ENCODE data around the gene ERN2. TPM values are rescaled to one million over a fixed set of nuclear protein-coding genes. Genes with fewer than 3 reads are reported as not detected.
"Not testable (repeated sequence)": the region's sequence is repeated elsewhere in the genome, so short reads cannot be mapped to it uniquely, and the experiment has no call there.

Gene ERN2
- total RNA-seq, 1 donor from 2014 or later, result 0.64 TPM

DNA sequence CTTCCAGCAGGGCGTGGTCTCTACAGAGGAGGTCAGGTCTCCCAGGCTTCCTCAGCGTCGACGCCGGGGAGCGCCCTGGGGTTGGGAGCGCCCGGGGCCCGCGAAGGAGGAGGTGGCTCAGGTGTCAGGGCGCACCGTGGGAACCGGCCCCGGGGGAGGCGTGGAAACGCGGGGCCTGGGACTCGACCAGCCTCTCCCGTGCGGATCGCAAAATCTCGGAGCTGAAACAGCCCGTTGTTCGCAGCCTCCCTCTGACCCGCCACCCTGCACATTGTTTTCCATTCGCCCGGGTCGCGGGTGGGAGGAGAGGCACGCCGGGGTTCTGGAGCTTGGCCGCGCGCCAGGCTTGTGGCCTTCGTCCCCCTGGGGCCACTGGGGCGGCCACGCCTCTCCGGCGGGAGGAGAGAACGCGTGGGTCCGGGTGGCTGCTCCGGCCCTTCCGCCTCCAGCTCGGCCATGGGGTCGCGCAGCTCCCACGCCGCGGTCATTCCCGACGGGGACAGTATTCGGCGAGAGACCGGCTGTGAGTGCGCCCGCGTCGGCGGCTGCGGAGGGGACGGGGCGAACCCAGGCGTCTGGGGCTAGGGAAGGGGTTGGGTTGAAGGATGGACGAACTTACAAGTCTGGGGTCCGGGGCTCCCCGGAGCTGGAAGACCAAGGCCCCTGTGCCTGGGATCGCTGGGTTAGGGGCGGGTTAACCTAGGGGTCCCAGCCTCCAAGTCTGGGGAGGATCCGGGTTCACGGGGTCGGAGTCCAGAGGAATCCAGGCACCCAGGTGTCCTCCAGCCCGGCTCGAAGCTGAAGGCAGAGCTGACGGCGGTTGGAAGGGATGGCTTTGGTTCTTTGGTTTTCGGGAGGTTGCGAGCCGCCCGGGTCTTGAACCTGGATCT lies 41.8 kb upstream of the ERN2 start, which contains the start of gene CHP2:
CHP2 (plus strand) TSS at position 433 of the 890 bp plus-strand sequence; CDS start at position 457, 24 bp downstream.
- Mint-ChIP-seq H3K36me3 (ENCODE audit: unreplicated experiment) (peaks cover 14% of the 10 kb centered on the region), H3K9me3 (ENCODE audit: unreplicated experiment) (peaks cover 6% of the 10 kb centered on the region), H3K27me3 (ENCODE audit: unreplicated experiment) (peaks cover 16% of the 10 kb centered on the region), H3K4me1 (ENCODE audit: low read depth, unreplicated experiment) (no peaks in the 10 kb centered on the region), H3K4me3 (ENCODE audit: unreplicated experiment) (peak within 1 kb of the TSS; percentile 46), H3K27ac (ENCODE audit: unreplicated experiment) (no peak within 1 kb of the TSS)
- DNase-seq, result peak; percentile 23
- TF ChIP-seq, protein P1, sequence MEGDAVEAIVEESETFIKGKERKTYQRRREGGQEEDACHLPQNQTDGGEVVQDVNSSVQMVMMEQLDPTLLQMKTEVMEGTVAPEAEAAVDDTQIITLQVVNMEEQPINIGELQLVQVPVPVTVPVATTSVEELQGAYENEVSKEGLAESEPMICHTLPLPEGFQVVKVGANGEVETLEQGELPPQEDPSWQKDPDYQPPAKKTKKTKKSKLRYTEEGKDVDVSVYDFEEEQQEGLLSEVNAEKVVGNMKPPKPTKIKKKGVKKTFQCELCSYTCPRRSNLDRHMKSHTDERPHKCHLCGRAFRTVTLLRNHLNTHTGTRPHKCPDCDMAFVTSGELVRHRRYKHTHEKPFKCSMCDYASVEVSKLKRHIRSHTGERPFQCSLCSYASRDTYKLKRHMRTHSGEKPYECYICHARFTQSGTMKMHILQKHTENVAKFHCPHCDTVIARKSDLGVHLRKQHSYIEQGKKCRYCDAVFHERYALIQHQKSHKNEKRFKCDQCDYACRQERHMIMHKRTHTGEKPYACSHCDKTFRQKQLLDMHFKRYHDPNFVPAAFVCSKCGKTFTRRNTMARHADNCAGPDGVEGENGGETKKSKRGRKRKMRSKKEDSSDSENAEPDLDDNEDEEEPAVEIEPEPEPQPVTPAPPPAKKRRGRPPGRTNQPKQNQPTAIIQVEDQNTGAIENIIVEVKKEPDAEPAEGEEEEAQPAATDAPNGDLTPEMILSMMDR (IDR thresholded peaks at IDR 0.05; ENCODE audit: partially characterized antibody, unreplicated experiment), result no peak

DNA sequence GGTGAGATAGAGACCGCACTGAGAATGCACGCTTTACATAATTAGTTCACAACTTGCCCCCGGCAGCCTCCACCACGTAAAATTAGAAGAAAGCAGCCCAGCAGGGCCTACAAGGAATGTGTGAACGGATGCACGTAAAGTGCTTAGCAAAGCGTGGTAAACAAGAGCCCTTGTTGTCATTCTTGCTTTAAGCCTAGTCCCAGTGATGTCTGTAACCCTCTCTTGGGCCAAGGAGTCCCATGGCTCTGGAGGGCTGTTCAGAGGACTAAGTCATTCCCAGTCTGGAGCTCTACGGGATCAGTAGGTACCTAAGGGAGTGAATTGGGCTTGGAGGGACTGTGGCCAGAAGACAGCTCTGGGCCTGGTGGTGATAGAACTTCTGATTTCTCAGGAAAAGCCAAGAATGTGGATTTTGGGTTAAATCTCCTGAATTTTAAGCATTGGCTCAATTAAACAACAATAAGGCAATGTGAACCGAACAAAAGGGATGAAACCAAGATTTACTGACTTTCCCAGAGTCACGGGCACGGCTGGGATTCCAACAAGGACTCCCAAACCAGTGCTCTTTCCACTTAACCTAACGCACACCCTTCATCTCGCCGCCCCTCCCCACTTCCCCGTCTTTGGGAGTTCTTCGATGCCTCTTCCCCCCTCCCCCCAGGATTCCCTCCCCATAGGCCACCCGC lies 41.0 kb upstream of the ERN2 start:
- peaks cover 17% of the 10 kb centered on the region for H3K27me3 Mint-ChIP-seq (ENCODE audit: unreplicated experiment)
- H3K4me3 Mint-ChIP-seq (ENCODE audit: unreplicated experiment), result peak overlapping the region; percentile 46
- H3K9me3 Mint-ChIP-seq (ENCODE audit: unreplicated experiment), result peaks cover 7% of the 10 kb centered on the region
- H3K36me3 Mint-ChIP-seq (ENCODE audit: unreplicated experiment), result peaks cover 14% of the 10 kb centered on the region
- H3K27ac Mint-ChIP-seq (ENCODE audit: unreplicated experiment), result no peak overlapping the region
- TF ChIP-seq, protein P1 (IDR thresholded peaks at IDR 0.05; ENCODE audit: partially characterized antibody, unreplicated experiment), result no peak
- H3K4me1 Mint-ChIP-seq (ENCODE audit: low read depth, unreplicated experiment), result no peaks in the 10 kb centered on the region
- no peak for DNase-seq

DNA sequence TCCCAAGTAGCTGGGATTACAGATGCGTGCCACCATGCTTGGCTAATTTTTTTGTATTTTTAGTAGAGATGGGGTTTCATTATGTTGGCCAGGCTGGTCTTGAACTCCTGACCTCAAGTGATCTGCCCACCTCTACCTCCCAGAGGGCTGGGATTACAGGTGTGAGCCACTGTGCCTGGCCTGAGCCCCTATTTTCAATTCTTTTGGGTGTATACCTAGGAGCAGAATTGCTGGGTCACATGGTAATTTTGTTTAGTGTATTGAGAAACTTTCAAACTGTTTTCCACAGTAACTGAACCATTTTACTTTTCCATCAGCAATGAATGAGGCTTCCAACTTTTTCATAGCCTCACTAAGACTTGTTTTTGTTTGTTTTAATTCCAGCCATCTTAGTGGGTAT lies 38.0 kb upstream of the ERN2 start:
- not testable (repeated sequence) for H3K4me3 Mint-ChIP-seq (ENCODE audit: unreplicated experiment); H3K27ac Mint-ChIP-seq (ENCODE audit: unreplicated experiment); H3K9me3 Mint-ChIP-seq (ENCODE audit: unreplicated experiment); DNase-seq; H3K36me3 Mint-ChIP-seq (ENCODE audit: unreplicated experiment); H3K4me1 Mint-ChIP-seq (ENCODE audit: low read depth, unreplicated experiment)
- peaks cover 11% of the 10 kb centered on the region for H3K27me3 Mint-ChIP-seq (ENCODE audit: unreplicated experiment)

DNA sequence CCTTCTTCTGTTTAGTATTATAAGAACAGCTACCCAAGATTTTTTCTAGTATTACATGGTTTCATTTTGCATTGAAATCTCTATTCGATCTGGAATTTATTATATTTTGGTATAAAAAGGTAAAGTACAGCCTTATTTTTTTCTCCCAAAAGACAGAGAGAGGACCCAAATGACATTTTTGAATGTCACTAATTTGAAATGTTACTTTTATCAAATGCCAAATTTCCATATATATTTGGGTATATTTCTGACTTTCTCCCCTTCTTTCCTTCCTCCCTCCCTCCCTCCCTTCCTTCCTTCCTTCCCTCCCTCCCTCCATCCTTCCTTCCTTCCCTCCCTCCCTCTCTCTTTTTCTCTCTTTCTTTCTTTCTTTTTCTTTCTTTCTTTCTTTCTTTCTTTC lies 35.6 kb upstream of the ERN2 start:
- Mint-ChIP-seq H3K27me3 (ENCODE audit: unreplicated experiment) (peaks cover 3% of the 10 kb centered on the region), H3K36me3 (ENCODE audit: unreplicated experiment) (no peaks in the 10 kb centered on the region), H3K4me1 (ENCODE audit: low read depth, unreplicated experiment) (no peaks in the 10 kb centered on the region), H3K27ac (ENCODE audit: unreplicated experiment) (no peak overlapping the region), H3K4me3 (ENCODE audit: unreplicated experiment) (no peak overlapping the region), H3K9me3 (ENCODE audit: unreplicated experiment) (peaks cover 2% of the 10 kb centered on the region)
- no peak for DNase-seq
- TF ChIP-seq, protein P1 (IDR thresholded peaks at IDR 0.05; ENCODE audit: partially characterized antibody, unreplicated experiment), result no peak

DNA sequence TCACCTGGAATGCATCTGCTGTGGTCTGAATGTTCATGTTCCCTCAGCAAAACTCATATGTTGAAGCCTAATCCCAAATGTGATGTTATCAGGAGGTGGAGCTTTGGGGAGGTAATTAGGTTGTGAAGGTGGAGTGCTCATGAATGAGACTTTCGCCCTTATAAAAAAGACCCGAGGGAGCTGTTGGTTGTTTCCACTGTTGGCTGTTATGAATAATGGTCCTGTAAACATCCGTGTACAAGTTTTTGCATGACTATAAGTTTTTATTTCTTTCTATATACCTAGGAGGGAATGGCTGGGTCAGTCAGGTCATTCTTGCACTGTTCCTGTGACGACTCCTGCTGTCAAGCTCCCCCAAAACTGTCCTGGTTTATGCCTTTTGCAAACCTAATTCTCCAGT lies 32.2 kb upstream of the ERN2 start:
- no peaks in the 10 kb centered on the region for H3K4me1 Mint-ChIP-seq (ENCODE audit: low read depth, unreplicated experiment)
- peaks cover 3% of the 10 kb centered on the region for H3K27me3 Mint-ChIP-seq (ENCODE audit: unreplicated experiment)
- TF ChIP-seq, protein P1 (IDR thresholded peaks at IDR 0.05; ENCODE audit: partially characterized antibody, unreplicated experiment), result no peak
- H3K27ac Mint-ChIP-seq (ENCODE audit: unreplicated experiment), result no peak overlapping the region
- no peaks in the 10 kb centered on the region for H3K36me3 Mint-ChIP-seq (ENCODE audit: unreplicated experiment)
- DNase-seq, result no peak
- H3K4me3 Mint-ChIP-seq (ENCODE audit: unreplicated experiment), result no peak overlapping the region
- peaks cover 2% of the 10 kb centered on the region for H3K9me3 Mint-ChIP-seq (ENCODE audit: unreplicated experiment)
